HG03354 (cell line): Measurements from ENCODE around the gene TOLLIP.
"Not testable (repeated sequence)": the region's sequence is repeated elsewhere in the genome, so short reads cannot be mapped to it uniquely, and the experiment has no call there.

Experiments
- ATAC-seq: cut with Tn5 transposase; IDR thresholded peaks from one replicate; pipeline ENCODE4 v1.9.1; 2021; ENCODE audit warnings: mild to moderate bottlenecking; ENCODE audit not compliant: unreplicated experiment, poor library complexity, severe bottlenecking

Gene TOLLIP

GRCh38 chr11:1270476-1270875 is 39.0 kb downstream of the TOLLIP start:
- no peak for ATAC-seq

- ATAC-seq: no peak
These were observed 39.5 kb downstream of the TOLLIP start for GRCh38 chr11:1269957-1270356.

GRCh38 chr11:1267441-1268100 is 41.9 kb downstream of the TOLLIP start:
- no peak for ATAC-seq

GRCh38 chr11:1266976-1267375 is 42.5 kb downstream of the TOLLIP start:
- ATAC-seq: not testable (repeated sequence)

- not testable (repeated sequence) for ATAC-seq
These were observed 44.0 kb downstream of the TOLLIP start for GRCh38 chr11:1265480-1265879.

GRCh38 chr11:1264444-1264843 is 45.0 kb downstream of the TOLLIP start:
- ATAC-seq: not testable (repeated sequence)

GRCh38 chr11:1263010-1263409 is 46.4 kb downstream of the TOLLIP start:
- peak; percentile 15 for ATAC-seq

GRCh38 chr11:1262172-1263006 is 47.0 kb downstream of the TOLLIP start:
- peak; percentile 92 for ATAC-seq

GRCh38 chr11:1261241-1262071 is 48.0 kb downstream of the TOLLIP start:
- no peak for ATAC-seq

- no peak for ATAC-seq
These were observed 48.8 kb downstream of the TOLLIP start for GRCh38 chr11:1260620-1261019.

GRCh38 chr11:1260023-1260501 is 49.4 kb downstream of the TOLLIP start:
- no peak for ATAC-seq

GRCh38 chr11:1259561-1259960 is 49.9 kb downstream of the TOLLIP start:
- no peak for ATAC-seq

GRCh38 chr11:1259076-1259461 is 50.4 kb downstream of the TOLLIP start:
- no peak for ATAC-seq

GRCh38 chr11:1258401-1259075 is 50.9 kb downstream of the TOLLIP start:
- ATAC-seq: no peak

- ATAC-seq: no peak
These were observed 51.5 kb downstream of the TOLLIP start for GRCh38 chr11:1257916-1258315.

- ATAC-seq: no peak
These were observed 52.1 kb downstream of the TOLLIP start for GRCh38 chr11:1257366-1257765.

- no peak for ATAC-seq
These were observed 53.0 kb downstream of the TOLLIP start for GRCh38 chr11:1256257-1257045.

GRCh38 chr11:1255151-1255550 is 54.3 kb downstream of the TOLLIP start:
- ATAC-seq: no peak

- ATAC-seq: no peak
These were observed 54.7 kb downstream of the TOLLIP start for GRCh38 chr11:1254733-1255132.
